Epithelial cell of prostate (primary cell): ENCODE results near the gene CCDC127.
"Not testable (repeated sequence)": the region's sequence is repeated elsewhere in the genome, so short reads cannot be mapped to it uniquely, and the experiment has no call there.

Experiments used
- DNase-seq: peaks from one replicate; pipeline ENCODE4 v3.0.0-alpha.2; 2011; ENCODE audit warnings: low read depth, low spot score
- H3K27ac ChIP-seq: fragments of 450-650 bp; 2 replicates; pipeline ENCODE4 v1.5.1; 2017; ENCODE audit warnings: mild to moderate bottlenecking

Gene CCDC127

GRCh38 chr5:204966-205670, 12.8 kb downstream of the CCDC127 start:
- no peak overlapping the region for H3K27ac ChIP-seq
- DNase-seq = no peak

GRCh38 chr5:204462-204861, 13.5 kb downstream of the CCDC127 start:
- H3K27ac ChIP-seq = no peak overlapping the region
- no peak for DNase-seq

- DNase-seq = no peak
- no peak overlapping the region for H3K27ac ChIP-seq
These were observed 14.0 kb downstream of the CCDC127 start for GRCh38 chr5:204001-204400.

- no peak overlapping the region for H3K27ac ChIP-seq
- no peak for DNase-seq
These were observed 14.6 kb downstream of the CCDC127 start for GRCh38 chr5:203246-203930.

GRCh38 chr5:201672-202071, 16.3 kb downstream of the CCDC127 start:
- DNase-seq = no peak
- no peak overlapping the region for H3K27ac ChIP-seq

GRCh38 chr5:200985-201384, 17.0 kb downstream of the CCDC127 start:
- no peak overlapping the region for H3K27ac ChIP-seq
- no peak for DNase-seq

- no peak overlapping the region for H3K27ac ChIP-seq
- no peak for DNase-seq
These were observed 17.9 kb downstream of the CCDC127 start for GRCh38 chr5:199950-200645.

GRCh38 chr5:199197-199949, 18.6 kb downstream of the CCDC127 start:
- no peak for DNase-seq
- H3K27ac ChIP-seq = no peak overlapping the region

- no peak overlapping the region for H3K27ac ChIP-seq
- no peak for DNase-seq
These were observed 19.3 kb downstream of the CCDC127 start for GRCh38 chr5:198516-199196.

- DNase-seq = no peak
These were observed 20.0 kb downstream of the CCDC127 start for GRCh38 chr5:197892-198489.

GRCh38 chr5:197031-197430, 20.9 kb downstream of the CCDC127 start:
- not testable (repeated sequence) for DNase-seq

More at GRCh38 chr5:197892-198489, 20.0 kb downstream of the CCDC127 start:
- no peak overlapping the region for H3K27ac ChIP-seq

GRCh38 chr5:196350-196749, 21.6 kb downstream of the CCDC127 start:
- no peak overlapping the region for H3K27ac ChIP-seq
- DNase-seq = no peak

More at GRCh38 chr5:197031-197430, 20.9 kb downstream of the CCDC127 start:
- H3K27ac ChIP-seq = not testable (repeated sequence)

- no peak overlapping the region for H3K27ac ChIP-seq
- DNase-seq = no peak
These were observed 22.4 kb downstream of the CCDC127 start for GRCh38 chr5:195401-196160.

GRCh38 chr5:194603-195209, 23.2 kb downstream of the CCDC127 start:
- H3K27ac ChIP-seq = no peak overlapping the region
- DNase-seq = no peak

GRCh38 chr5:194102-194501, 23.9 kb downstream of the CCDC127 start:
- no peak for DNase-seq
- H3K27ac ChIP-seq = no peak overlapping the region

GRCh38 chr5:192970-193831, 24.8 kb downstream of the CCDC127 start:
- H3K27ac ChIP-seq = no peak overlapping the region
- DNase-seq = no peak

- DNase-seq = no peak
- no peak overlapping the region for H3K27ac ChIP-seq
These were observed 25.3 kb downstream of the CCDC127 start for GRCh38 chr5:192691-192969.
